SK-N-MC (cell line): ENCODE data around the gene INSR.
"Not testable (repeated sequence)": the region's sequence is repeated elsewhere in the genome, so short reads cannot be mapped to it uniquely, and the experiment has no call there.

ENCODE experiments used
- DNase-seq: peaks from one replicate; pipeline ENCODE4 v3.0.0-alpha.2; 2011; ENCODE audit warnings: low read depth, low spot score
- H3K27ac ChIP-seq: fragments of 200-600 bp; sonication (generic); 2 replicates; pipeline ENCODE4 v1.5.1; 2016; ENCODE audit warnings: mixed run types
- H3K36me3 ChIP-seq: fragments of 200-600 bp; sonication (generic); 2 replicates; pipeline ENCODE4 v1.6.1; 2017; ENCODE audit warnings: antibody characterized with exemption, low read length, mixed read lengths; ENCODE audit not compliant: insufficient read depth
- H3K4me3 ChIP-seq: fragments of 200-600 bp; sonication (generic); 2 replicates; pipeline ENCODE4 v1.5.1; 2016
- H3K9ac ChIP-seq: fragments of 200-600 bp; sonication (generic); 2 replicates; pipeline ENCODE4 v1.8.0; 2017; ENCODE audit warnings: mixed run types, mixed read lengths; ENCODE audit not compliant: insufficient read length
- H3K9me3 ChIP-seq: fragments of 200-600 bp; sonication (generic); 2 replicates; pipeline ENCODE4 v1.6.1; 2017; ENCODE audit warnings: low read depth, mild to moderate bottlenecking, antibody characterized with exemption, low read length, moderate library complexity, mixed read lengths
- EZH2 ChIP-seq: fragments of 200-600 bp; sonication (generic); IDR thresholded peaks from one replicate; pipeline ENCODE4 v1.6.1; 2017; ENCODE audit warnings: antibody characterized with exemption
- FOXP2 ChIP-seq: optimal IDR thresholded peaks from 2 replicates; pipeline ENCODE3; 2011; ENCODE audit warnings: mild to moderate bottlenecking, moderate library complexity; ENCODE audit not compliant: insufficient read depth; ENCODE audit errors: extremely low read length, control extremely low read depth
- POLR2AphosphoS5 ChIP-seq: IDR thresholded peaks from 2 replicates; pipeline ENCODE4 v1.6.1; 2012; ENCODE audit warnings: mild to moderate bottlenecking, low read depth, low read length, borderline replicate concordance

The INSR gene

GRCh38 chr19:7238051-7238450 is 56.2 kb downstream of the INSR start:
- TF ChIP-seq POLR2AphosphoS5 (no peak), EZH2 (no peak), FOXP2 (no peak)
- H3K9me3 ChIP-seq, result no peaks in the 10 kb centered on the region
- no peak overlapping the region for H3K27ac ChIP-seq
- H3K36me3 ChIP-seq, result no peaks in the 10 kb centered on the region
- no peak overlapping the region for H3K4me3 ChIP-seq
- no peak for DNase-seq
- no peak overlapping the region for H3K9ac ChIP-seq

- no peak overlapping the region for H3K4me3 ChIP-seq
- H3K36me3 ChIP-seq, result no peaks in the 10 kb centered on the region
- no peak for DNase-seq
- no peaks in the 10 kb centered on the region for H3K9me3 ChIP-seq
- no peak overlapping the region for H3K9ac ChIP-seq
- H3K27ac ChIP-seq, result no peak overlapping the region
- TF ChIP-seq FOXP2 (no peak), POLR2AphosphoS5 (no peak), EZH2 (no peak)
These were observed 58.1 kb downstream of the INSR start for GRCh38 chr19:7236153-7236552.

GRCh38 chr19:7230826-7231225 is 63.4 kb downstream of the INSR start:
- H3K4me3 ChIP-seq, result no peak overlapping the region
- H3K9ac ChIP-seq, result no peak overlapping the region
- H3K36me3 ChIP-seq, result no peaks in the 10 kb centered on the region
- no peak for TF ChIP-seq FOXP2
- no peak for TF ChIP-seq POLR2AphosphoS5
- TF ChIP-seq EZH2, result no peak
- H3K27ac ChIP-seq, result no peak overlapping the region
- H3K9me3 ChIP-seq, result no peaks in the 10 kb centered on the region
- DNase-seq, result no peak

GRCh38 chr19:7229735-7230134 is 64.5 kb downstream of the INSR start:
- Histone ChIP-seq H3K4me3 (no peak overlapping the region), H3K9me3 (no peaks in the 10 kb centered on the region), H3K27ac (no peak overlapping the region), H3K36me3 (no peaks in the 10 kb centered on the region), H3K9ac (no peak overlapping the region)
- no peak for DNase-seq
- no peak for TF ChIP-seq POLR2AphosphoS5

- no peak overlapping the region for H3K9ac ChIP-seq
- H3K36me3 ChIP-seq, result no peaks in the 10 kb centered on the region
- TF ChIP-seq EZH2 (no peak), FOXP2 (no peak), POLR2AphosphoS5 (no peak)
- DNase-seq, result no peak
- no peak overlapping the region for H3K27ac ChIP-seq
- H3K9me3 ChIP-seq, result no peaks in the 10 kb centered on the region
- no peak overlapping the region for H3K4me3 ChIP-seq
These were observed 65.2 kb downstream of the INSR start for GRCh38 chr19:7228935-7229541.

GRCh38 chr19:7227735-7228134 is 66.5 kb downstream of the INSR start:
- Histone ChIP-seq H3K9ac (no peak overlapping the region), H3K4me3 (no peak overlapping the region), H3K27ac (no peak overlapping the region), H3K9me3 (no peaks in the 10 kb centered on the region), H3K36me3 (no peaks in the 10 kb centered on the region)
- DNase-seq, result no peak
- TF ChIP-seq EZH2, result no peak
- no peak for TF ChIP-seq POLR2AphosphoS5
- no peak for TF ChIP-seq FOXP2

GRCh38 chr19:7227149-7227548 is 67.1 kb downstream of the INSR start:
- DNase-seq, H3K9me3 ChIP-seq, H3K9ac ChIP-seq, H3K4me3 ChIP-seq, H3K36me3 ChIP-seq, H3K27ac ChIP-seq: not testable (repeated sequence)

- Histone ChIP-seq H3K27ac (no peak overlapping the region), H3K9ac (no peak overlapping the region), H3K4me3 (no peak overlapping the region), H3K9me3 (no peaks in the 10 kb centered on the region), H3K36me3 (no peaks in the 10 kb centered on the region)
- DNase-seq, result no peak
- TF ChIP-seq EZH2 (no peak), FOXP2 (no peak), POLR2AphosphoS5 (no peak)
These were observed 67.5 kb downstream of the INSR start for GRCh38 chr19:7226739-7227138.

GRCh38 chr19:7225741-7226140 is 68.5 kb downstream of the INSR start:
- Histone ChIP-seq H3K36me3 (no peaks in the 10 kb centered on the region), H3K9ac (no peak overlapping the region), H3K9me3 (no peaks in the 10 kb centered on the region), H3K4me3 (no peak overlapping the region), H3K27ac (no peak overlapping the region)
- DNase-seq, result no peak
- TF ChIP-seq FOXP2 (no peak), EZH2 (no peak), POLR2AphosphoS5 (no peak)

- no peak for TF ChIP-seq FOXP2
- TF ChIP-seq POLR2AphosphoS5, result no peak
- TF ChIP-seq EZH2, result no peak
- no peak overlapping the region for H3K27ac ChIP-seq
- no peaks in the 10 kb centered on the region for H3K9me3 ChIP-seq
- no peak for DNase-seq
- H3K4me3 ChIP-seq, result no peak overlapping the region
- no peak overlapping the region for H3K9ac ChIP-seq
- no peaks in the 10 kb centered on the region for H3K36me3 ChIP-seq
These were observed 69.2 kb downstream of the INSR start for GRCh38 chr19:7224995-7225394.
